GM12878 (cell line): ENCODE data around the gene ATP6V1G2. TPM values are rescaled to one million over a fixed set of nuclear protein-coding genes. Genes with fewer than 3 reads are reported as not detected.

Experiments
- ATAC-seq: fragments of 200-7000 bp; cut with Tn5 transposase; 3 replicates; pipeline ENCODE4 v1.9.1; 2020; ENCODE audit warnings: mild to moderate bottlenecking, moderate library complexity
- BruUV-seq: library from RNA; stranded (reverse); fragments of 400-500 nt; replicated peaks from 2 replicates; lab custom pipeline; 2021; lab: Mats Ljungman, UMichigan
- CTCF ChIA-PET: fragments of 300-600 bp; sonication (Branson Sonifier 250); formaldehyde crosslinking; extraction: SDS; loops from one replicate; lab custom pipeline; 2021; ENCODE audit warnings: inconsistent platforms; lab: Yijun Ruan, JAX
- POLR2A ChIA-PET: fragments of 350-600 bp; formaldehyde crosslinking; extraction: SDS; loops from one replicate; lab custom pipeline; 2021; ENCODE audit warnings: inconsistent platforms; lab: Charles Lee
- RAD21 ChIA-PET: fragments of 300-600 bp; sonication (Branson Sonifier 250); formaldehyde crosslinking; loops from one replicate; lab custom pipeline; 2023; ENCODE audit warnings: antibody characterized with exemption; ENCODE audit not compliant: unreplicated experiment; lab: Charles Lee
- SMC1A ChIA-PET: fragments of 300-600 bp; sonication (Branson Sonifier 250); formaldehyde crosslinking; loops from one replicate; lab custom pipeline; 2023; ENCODE audit not compliant: unreplicated experiment, uncharacterized antibody; lab: Charles Lee
- DNase-seq: peaks from one replicate; pipeline ENCODE4 v3.0.0-alpha.2; 2011; ENCODE audit warnings: low read depth, low spot score
- FAIRE-seq: peaks from 3 replicates; lab custom pipeline; 2011; peaks lifted over from hg19 to GRCh38; lab: Jason Lieb, UNC
- H2AFZ ChIP-seq: 2 replicates; pipeline ENCODE4 v1.6.0; 2011; ENCODE audit warnings: low read depth, low read length, control low read depth; ENCODE audit not compliant: control insufficient read depth
- H3K27ac ChIP-seq: 2 replicates; pipeline ENCODE4 v1.5.1; 2011; ENCODE audit warnings: control low read depth; ENCODE audit not compliant: control insufficient read depth, insufficient read depth
- H3K27me3 ChIP-seq, 2 experiments: replicated peaks in 1 of 2; 2 replicates each; pipeline versions ENCODE4 v1.6.0 to v1.6.1; 2011; ENCODE audit warnings: low read length in 1 of 2; ENCODE audit not compliant: control insufficient read depth in 2 of 2, insufficient read depth in 2 of 2
- H3K36me3 ChIP-seq, 2 experiments: 2 replicates each; pipeline ENCODE4 v1.5.1; 2011; ENCODE audit warnings: low read length in 1 of 2; ENCODE audit not compliant: control insufficient read depth in 2 of 2, insufficient read depth in 2 of 2
- H3K4me1 ChIP-seq: 2 replicates; pipeline ENCODE4 v1.6.1; 2011; ENCODE audit warnings: mild to moderate bottlenecking, low read length, moderate library complexity, mixed read lengths; ENCODE audit not compliant: control insufficient read depth, insufficient read depth
- H3K4me2 ChIP-seq: 2 replicates; pipeline ENCODE4 v1.6.0; 2011; ENCODE audit warnings: control low read depth; ENCODE audit not compliant: control insufficient read depth, insufficient read depth
- H3K4me3 ChIP-seq: fragments of 200-600 bp; sonication (generic); 2 replicates; pipeline ENCODE4 v1.5.1; 2016
- H3K79me2 ChIP-seq: 2 replicates; pipeline ENCODE4 v1.6.0; 2011; ENCODE audit warnings: low read length; ENCODE audit not compliant: control insufficient read depth, insufficient read depth
- H3K9ac ChIP-seq: 2 replicates; pipeline ENCODE4 v1.8.0; 2011; ENCODE audit warnings: low read length, control low read depth, mixed read lengths; ENCODE audit not compliant: control insufficient read depth, insufficient read depth
- H3K9me3 ChIP-seq: replicated peaks from 3 replicates; pipeline ENCODE4 v1.5.1; 2011; ENCODE audit warnings: mild to moderate bottlenecking, low read length; ENCODE audit not compliant: control insufficient read depth, insufficient read depth
- H4K20me1 ChIP-seq: 2 replicates; pipeline ENCODE4 v1.6.0; 2011; ENCODE audit not compliant: control insufficient read depth, insufficient read depth
- CHD1 ChIP-seq: IDR thresholded peaks from 2 replicates; pipeline ENCODE4 v1.6.1; 2012; ENCODE audit warnings: low read depth, low read length, improper control_type of control experiment
- FOS ChIP-seq: IDR thresholded peaks from 3 replicates; pipeline ENCODE4 v1.6.1; 2011; ENCODE audit warnings: borderline replicate concordance; ENCODE audit not compliant: insufficient read length; ENCODE audit errors: extremely low read depth
- POLR2A ChIP-seq: IDR thresholded peaks from 2 replicates; pipeline ENCODE4 v1.6.1; 2011; ENCODE audit warnings: low read depth, mild to moderate bottlenecking, low read length
- SIX5 ChIP-seq: IDR thresholded peaks from 2 replicates; pipeline ENCODE4 v1.6.1; 2011; ENCODE audit warnings: mild to moderate bottlenecking, low read depth, low read length, moderate library complexity; ENCODE audit not compliant: severe bottlenecking
- STAT1 ChIP-seq: fragments of 450-650 bp; conservative IDR thresholded peaks from 2 replicates; pipeline ENCODE4 v1.6.1; 2014; ENCODE audit warnings: antibody characterized with exemption, mild to moderate bottlenecking
- TCF12 ChIP-seq: IDR thresholded peaks from 2 replicates; pipeline ENCODE4 v1.6.1; 2011; ENCODE audit warnings: low read depth, mild to moderate bottlenecking, low read length
- ZNF274 ChIP-seq: IDR thresholded peaks from one replicate; pipeline ENCODE4 v1.8.0; 2011; ENCODE audit not compliant: insufficient read length, insufficient read depth
- ZNF622 ChIP-seq: fragments of 450-650 bp; IDR thresholded peaks from 2 replicates; pipeline ENCODE4 v1.6.1; 2017; ENCODE audit warnings: mild to moderate bottlenecking, inconsistent platforms
- ZSCAN29 ChIP-seq: fragments of 450-650 bp; IDR thresholded peaks from 2 replicates; pipeline ENCODE4 v1.6.1; 2017; ENCODE audit warnings: mild to moderate bottlenecking, moderate library complexity
- WGBS: methylation state at CpG from one replicate; pipeline ENCODE4 v1.1.6; 2016; ENCODE audit warnings: low lambda C conversion rate; ENCODE audit not compliant: insufficient replicate concordance, insufficient coverage; ENCODE audit errors: missing lambda C conversion rate; 5-methylcytosine and 5-hydroxymethylcytosine counted together
- in situ Hi-C: fragments of 300-500 bp; cut with MboI; formaldehyde crosslinking; loops from 9 replicates; pipeline ENCODE4 v1.14.3; 2018; ENCODE audit warnings: mixed read lengths
- intact Hi-C: fragments of 100-400 bp; cut with micrococcal nuclease; formaldehyde crosslinking; loops from one replicate; pipeline ENCODE4 v1.14.2; 2022; ENCODE audit not compliant: unreplicated experiment
- polyA plus RNA-seq, 11 experiments: library from polyadenylated mRNA; depleted of rRNA in 4 of 11; unstranded in 6 of 11; stranded (reverse) in 5 of 11; fragments of >200 nt; fragmentation: Nextera tagmentation in 4 of 11; fragmentation: Illumina TruSeq in 1 of 11; extraction: Ambion mirVana in 4 of 11; extraction: Trizol in 1 of 11; gene quantifications; 1 replicate in 1 of 11; 2 replicates in 10 of 11; pipeline versions ENCODE4 v1.2.1 to v1.2.3, GENCODE V29; 2011 to 2016; ENCODE audit warnings: inconsistent platforms in 2 of 11, missing spikeins in 2 of 11, low read depth in 1 of 11
- total RNA-seq, 4 experiments: library from RNA; depleted of rRNA in 3 of 4; stranded (reverse); fragments of >200 nt in 3 of 4; fragmentation: Illumina TruSeq in 1 of 4; extraction: Trizol in 1 of 4; gene quantifications; 2 replicates each; pipeline versions ENCODE4 v1.2.1 to v1.2.3, GENCODE V29; 2013 to 2021
- TF ChIP-seq, protein P1 (sequence below): fragments of 450-650 bp; IDR thresholded peaks from 2 replicates; pipeline ENCODE4 v1.6.1; 2016; ENCODE audit warnings: mild to moderate bottlenecking
- TF ChIP-seq, protein P2 (sequence below): IDR thresholded peaks from 2 replicates; pipeline ENCODE4 v1.6.1; 2011; ENCODE audit warnings: low read depth, low read length, improper control_type of control experiment, borderline replicate concordance
- TF ChIP-seq, protein P3 (sequence below): fragments of 450-650 bp; IDR thresholded peaks from 2 replicates; pipeline ENCODE4 v1.6.1; 2017; ENCODE audit warnings: low read depth, mild to moderate bottlenecking, moderate library complexity
- TF ChIP-seq, protein P4 (sequence below): IDR thresholded peaks from 2 replicates; pipeline ENCODE4 v1.6.1; 2011; ENCODE audit warnings: low read depth, mild to moderate bottlenecking, low read length, moderate library complexity, borderline replicate concordance; ENCODE audit errors: extremely low read depth
- TF ChIP-seq, protein P5 (sequence below): fragments of 450-650 bp; formaldehyde crosslinking; IDR thresholded peaks from 2 replicates; pipeline ENCODE4 v1.4.0; 2020; ENCODE audit warnings: mild to moderate bottlenecking, moderate library complexity

ATP6V1G2 gene
- total and polyA plus RNA-seq, 10 of the 15 experiments (the other 5 are each of a cell fraction or from before 2014, with no cell fraction given), result 0.45 to 8.9 (median 2.8) TPM

DNA sequence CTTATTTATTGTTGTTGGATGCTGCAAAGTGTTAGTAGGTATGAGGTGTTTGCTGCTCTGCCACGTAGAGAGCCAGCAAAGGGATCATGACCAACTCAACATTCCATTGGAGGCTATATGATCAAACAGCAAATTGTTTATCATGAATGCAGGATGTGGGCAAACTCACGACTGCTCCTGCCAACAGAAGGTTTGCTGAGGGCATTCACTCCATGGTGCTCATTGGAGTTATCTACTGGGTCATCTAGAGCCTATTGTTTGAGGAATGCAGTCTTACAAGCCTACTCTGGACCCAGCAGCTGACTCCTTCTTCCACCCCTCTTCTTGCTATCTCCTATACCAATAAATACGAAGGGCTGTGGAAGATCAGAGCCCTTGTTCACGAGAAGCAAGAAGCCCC, 36.4 kb downstream of the ATP6V1G2 start:
- Histone ChIP-seq H3K4me3 (no peak overlapping the region), H3K36me3 (peaks cover 35 to 47% of the 10 kb centered on the region in 2 experiments), H4K20me1 (no peaks in the 10 kb centered on the region), H3K27ac (no peak overlapping the region), H3K9me3 (no peaks in the 10 kb centered on the region), H3K4me2 (no peak overlapping the region), H2AFZ (no peak overlapping the region), H3K4me1 (no peaks in the 10 kb centered on the region), H3K79me2 (peaks cover 6% of the 10 kb centered on the region), H3K9ac (no peak overlapping the region), H3K27me3 (no peaks in the 10 kb centered on the region)
- DNase-seq (no peak), FAIRE-seq (no peak), ATAC-seq (no peak)
- intact Hi-C loops, result no loop called here
- TF ChIP-seq FOS, result no peak
- TF ChIP-seq STAT1, result no peak
- no peak for TF ChIP-seq ZNF274
- no peak for TF ChIP-seq CHD1
- TF ChIP-seq ZSCAN29, result no peak
- TF ChIP-seq TCF12, result no peak
- TF ChIP-seq POLR2A, result no peak
- TF ChIP-seq, protein P1, sequence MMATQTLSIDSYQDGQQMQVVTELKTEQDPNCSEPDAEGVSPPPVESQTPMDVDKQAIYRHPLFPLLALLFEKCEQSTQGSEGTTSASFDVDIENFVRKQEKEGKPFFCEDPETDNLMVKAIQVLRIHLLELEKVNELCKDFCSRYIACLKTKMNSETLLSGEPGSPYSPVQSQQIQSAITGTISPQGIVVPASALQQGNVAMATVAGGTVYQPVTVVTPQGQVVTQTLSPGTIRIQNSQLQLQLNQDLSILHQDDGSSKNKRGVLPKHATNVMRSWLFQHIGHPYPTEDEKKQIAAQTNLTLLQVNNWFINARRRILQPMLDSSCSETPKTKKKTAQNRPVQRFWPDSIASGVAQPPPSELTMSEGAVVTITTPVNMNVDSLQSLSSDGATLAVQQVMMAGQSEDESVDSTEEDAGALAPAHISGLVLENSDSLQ, result no peak
- TF ChIP-seq, protein P2, sequence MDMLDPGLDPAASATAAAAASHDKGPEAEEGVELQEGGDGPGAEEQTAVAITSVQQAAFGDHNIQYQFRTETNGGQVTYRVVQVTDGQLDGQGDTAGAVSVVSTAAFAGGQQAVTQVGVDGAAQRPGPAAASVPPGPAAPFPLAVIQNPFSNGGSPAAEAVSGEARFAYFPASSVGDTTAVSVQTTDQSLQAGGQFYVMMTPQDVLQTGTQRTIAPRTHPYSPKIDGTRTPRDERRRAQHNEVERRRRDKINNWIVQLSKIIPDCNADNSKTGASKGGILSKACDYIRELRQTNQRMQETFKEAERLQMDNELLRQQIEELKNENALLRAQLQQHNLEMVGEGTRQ, result no peak
- TF ChIP-seq, protein P3, sequence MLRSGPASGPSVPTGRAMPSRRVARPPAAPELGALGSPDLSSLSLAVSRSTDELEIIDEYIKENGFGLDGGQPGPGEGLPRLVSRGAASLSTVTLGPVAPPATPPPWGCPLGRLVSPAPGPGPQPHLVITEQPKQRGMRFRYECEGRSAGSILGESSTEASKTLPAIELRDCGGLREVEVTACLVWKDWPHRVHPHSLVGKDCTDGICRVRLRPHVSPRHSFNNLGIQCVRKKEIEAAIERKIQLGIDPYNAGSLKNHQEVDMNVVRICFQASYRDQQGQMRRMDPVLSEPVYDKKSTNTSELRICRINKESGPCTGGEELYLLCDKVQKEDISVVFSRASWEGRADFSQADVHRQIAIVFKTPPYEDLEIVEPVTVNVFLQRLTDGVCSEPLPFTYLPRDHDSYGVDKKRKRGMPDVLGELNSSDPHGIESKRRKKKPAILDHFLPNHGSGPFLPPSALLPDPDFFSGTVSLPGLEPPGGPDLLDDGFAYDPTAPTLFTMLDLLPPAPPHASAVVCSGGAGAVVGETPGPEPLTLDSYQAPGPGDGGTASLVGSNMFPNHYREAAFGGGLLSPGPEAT, result no peak
- TF ChIP-seq ZNF622, result no peak
- TF ChIP-seq SIX5, result no peak
- TF ChIP-seq, protein P4, sequence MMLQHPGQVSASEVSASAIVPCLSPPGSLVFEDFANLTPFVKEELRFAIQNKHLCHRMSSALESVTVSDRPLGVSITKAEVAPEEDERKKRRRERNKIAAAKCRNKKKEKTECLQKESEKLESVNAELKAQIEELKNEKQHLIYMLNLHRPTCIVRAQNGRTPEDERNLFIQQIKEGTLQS, result no peak
- TF ChIP-seq, protein P5, sequence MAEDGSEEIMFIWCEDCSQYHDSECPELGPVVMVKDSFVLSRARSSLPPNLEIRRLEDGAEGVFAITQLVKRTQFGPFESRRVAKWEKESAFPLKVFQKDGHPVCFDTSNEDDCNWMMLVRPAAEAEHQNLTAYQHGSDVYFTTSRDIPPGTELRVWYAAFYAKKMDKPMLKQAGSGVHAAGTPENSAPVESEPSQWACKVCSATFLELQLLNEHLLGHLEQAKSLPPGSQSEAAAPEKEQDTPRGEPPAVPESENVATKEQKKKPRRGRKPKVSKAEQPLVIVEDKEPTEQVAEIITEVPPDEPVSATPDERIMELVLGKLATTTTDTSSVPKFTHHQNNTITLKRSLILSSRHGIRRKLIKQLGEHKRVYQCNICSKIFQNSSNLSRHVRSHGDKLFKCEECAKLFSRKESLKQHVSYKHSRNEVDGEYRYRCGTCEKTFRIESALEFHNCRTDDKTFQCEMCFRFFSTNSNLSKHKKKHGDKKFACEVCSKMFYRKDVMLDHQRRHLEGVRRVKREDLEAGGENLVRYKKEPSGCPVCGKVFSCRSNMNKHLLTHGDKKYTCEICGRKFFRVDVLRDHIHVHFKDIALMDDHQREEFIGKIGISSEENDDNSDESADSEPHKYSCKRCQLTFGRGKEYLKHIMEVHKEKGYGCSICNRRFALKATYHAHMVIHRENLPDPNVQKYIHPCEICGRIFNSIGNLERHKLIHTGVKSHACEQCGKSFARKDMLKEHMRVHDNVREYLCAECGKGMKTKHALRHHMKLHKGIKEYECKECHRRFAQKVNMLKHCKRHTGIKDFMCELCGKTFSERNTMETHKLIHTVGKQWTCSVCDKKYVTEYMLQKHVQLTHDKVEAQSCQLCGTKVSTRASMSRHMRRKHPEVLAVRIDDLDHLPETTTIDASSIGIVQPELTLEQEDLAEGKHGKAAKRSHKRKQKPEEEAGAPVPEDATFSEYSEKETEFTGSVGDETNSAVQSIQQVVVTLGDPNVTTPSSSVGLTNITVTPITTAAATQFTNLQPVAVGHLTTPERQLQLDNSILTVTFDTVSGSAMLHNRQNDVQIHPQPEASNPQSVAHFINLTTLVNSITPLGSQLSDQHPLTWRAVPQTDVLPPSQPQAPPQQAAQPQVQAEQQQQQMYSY (CRISPR knock-in tag), result no peak
- POLR2A ChIA-PET, result no interaction called here
- SMC1A ChIA-PET, result no interaction called here
- RAD21 ChIA-PET, result no interaction called here
- WGBS, result 75% methylated on average over 4 of the region's 4 CpGs
- TSS peak; percentile 27 for BruUV-seq
- CTCF ChIA-PET, result no interaction called here
- in situ Hi-C loops, result no loop called here
